HEK293 (cell line): ENCODE data around the gene RAP2A.

Source experiments
- ATF2 ChIP-seq: fragments of 450-650 bp; formaldehyde crosslinking; IDR thresholded peaks from 2 replicates; pipeline ENCODE4 v1.5.1; 2016; ENCODE audit warnings: missing biosample characterization, missing genetic modification characterization, low read depth
- CTCF ChIP-seq: fragments of 450-650 bp; formaldehyde crosslinking; IDR thresholded peaks from 2 replicates; pipeline ENCODE4 v1.5.1; 2016; ENCODE audit warnings: missing biosample characterization, missing genetic modification characterization
- KLF16 ChIP-seq: fragments of 450-650 bp; formaldehyde crosslinking; IDR thresholded peaks from 2 replicates; pipeline ENCODE4 v1.5.1; 2017; ENCODE audit warnings: missing biosample characterization, missing genetic modification characterization
- TF ChIP-seq, protein P1 (sequence below): fragments of 450-650 bp; formaldehyde crosslinking; IDR thresholded peaks from 2 replicates; pipeline ENCODE4 v1.5.1; 2016; ENCODE audit warnings: missing biosample characterization, missing genetic modification characterization
- TF ChIP-seq, protein P2 (sequence below): fragments of 450-650 bp; formaldehyde crosslinking; IDR thresholded peaks from 2 replicates; pipeline ENCODE4 v1.5.1; 2016; ENCODE audit warnings: missing biosample characterization, missing genetic modification characterization, borderline replicate concordance

- no peak for TF ChIP-seq ATF2 (tag by site-specific recombination)
- TF ChIP-seq, protein P1, sequence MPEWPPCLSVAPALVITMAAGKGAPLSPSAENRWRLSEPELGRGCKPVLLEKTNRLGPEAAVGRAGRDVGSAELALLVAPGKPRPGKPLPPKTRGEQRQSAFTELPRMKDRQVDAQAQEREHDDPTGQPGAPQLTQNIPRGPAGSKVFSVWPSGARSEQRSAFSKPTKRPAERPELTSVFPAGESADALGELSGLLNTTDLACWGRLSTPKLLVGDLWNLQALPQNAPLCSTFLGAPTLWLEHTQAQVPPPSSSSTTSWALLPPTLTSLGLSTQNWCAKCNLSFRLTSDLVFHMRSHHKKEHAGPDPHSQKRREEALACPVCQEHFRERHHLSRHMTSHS (tag by site-specific recombination): no peak
- TF ChIP-seq CTCF (tag by site-specific recombination): no peak
- TF ChIP-seq, protein P2, sequence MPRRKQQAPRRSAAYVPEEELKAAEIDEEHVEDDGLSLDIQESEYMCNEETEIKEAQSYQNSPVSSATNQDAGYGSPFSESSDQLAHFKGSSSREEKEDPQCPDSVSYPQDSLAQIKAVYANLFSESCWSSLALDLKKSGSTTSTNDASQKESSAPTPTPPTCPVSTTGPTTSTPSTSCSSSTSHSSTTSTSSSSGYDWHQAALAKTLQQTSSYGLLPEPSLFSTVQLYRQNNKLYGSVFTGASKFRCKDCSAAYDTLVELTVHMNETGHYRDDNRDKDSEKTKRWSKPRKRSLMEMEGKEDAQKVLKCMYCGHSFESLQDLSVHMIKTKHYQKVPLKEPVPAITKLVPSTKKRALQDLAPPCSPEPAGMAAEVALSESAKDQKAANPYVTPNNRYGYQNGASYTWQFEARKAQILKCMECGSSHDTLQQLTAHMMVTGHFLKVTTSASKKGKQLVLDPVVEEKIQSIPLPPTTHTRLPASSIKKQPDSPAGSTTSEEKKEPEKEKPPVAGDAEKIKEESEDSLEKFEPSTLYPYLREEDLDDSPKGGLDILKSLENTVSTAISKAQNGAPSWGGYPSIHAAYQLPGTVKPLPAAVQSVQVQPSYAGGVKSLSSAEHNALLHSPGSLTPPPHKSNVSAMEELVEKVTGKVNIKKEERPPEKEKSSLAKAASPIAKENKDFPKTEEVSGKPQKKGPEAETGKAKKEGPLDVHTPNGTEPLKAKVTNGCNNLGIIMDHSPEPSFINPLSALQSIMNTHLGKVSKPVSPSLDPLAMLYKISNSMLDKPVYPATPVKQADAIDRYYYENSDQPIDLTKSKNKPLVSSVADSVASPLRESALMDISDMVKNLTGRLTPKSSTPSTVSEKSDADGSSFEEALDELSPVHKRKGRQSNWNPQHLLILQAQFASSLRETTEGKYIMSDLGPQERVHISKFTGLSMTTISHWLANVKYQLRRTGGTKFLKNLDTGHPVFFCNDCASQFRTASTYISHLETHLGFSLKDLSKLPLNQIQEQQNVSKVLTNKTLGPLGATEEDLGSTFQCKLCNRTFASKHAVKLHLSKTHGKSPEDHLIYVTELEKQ (tag by site-specific recombination): no peak
- no peak for TF ChIP-seq KLF16 (tag by site-specific recombination)
Observed at GRCh38 chr13:97394542-97394941, 39.4 kb upstream of the RAP2A start.
